Karpas-422 (cell line): Measurements from ENCODE around the gene CCNDBP1. TPM values are rescaled to one million over a fixed set of nuclear protein-coding genes. Genes with fewer than 3 reads are reported as not detected.

Experiments
- DNase-seq: peaks from one replicate; pipeline ENCODE4 v3.0.0-alpha.2; 2015
- H2AFZ ChIP-seq: fragments of 200-600 bp; sonication (generic); 2 replicates; pipeline ENCODE4 v1.6.1; 2014; ENCODE audit warnings: antibody characterized with exemption, low read length, mixed read lengths
- H3K27ac ChIP-seq: fragments of 200-600 bp; sonication (generic); 2 replicates; pipeline ENCODE4 v1.5.1; 2014; ENCODE audit warnings: mild to moderate bottlenecking, low read length, moderate library complexity
- H3K27me3 ChIP-seq: fragments of 200-600 bp; sonication (generic); 2 replicates; pipeline ENCODE4 v1.6.1; 2014; ENCODE audit warnings: low read length, mixed read lengths
- H3K36me3 ChIP-seq: fragments of 200-600 bp; sonication (generic); 2 replicates; pipeline ENCODE4 v1.6.1; 2014; ENCODE audit warnings: low read length, mixed read lengths; ENCODE audit not compliant: insufficient read depth
- H3K4me1 ChIP-seq: fragments of 200-600 bp; sonication (generic); 2 replicates; pipeline ENCODE4 v1.6.1; 2014; ENCODE audit warnings: mild to moderate bottlenecking, low read length, mixed read lengths
- H3K4me2 ChIP-seq: fragments of 200-600 bp; sonication (generic); 2 replicates; pipeline ENCODE4 v1.6.1; 2014; ENCODE audit warnings: low read length, low read depth, mild to moderate bottlenecking; ENCODE audit not compliant: poor library complexity, severe bottlenecking
- H3K4me3 ChIP-seq: fragments of 200-600 bp; sonication (generic); 2 replicates; pipeline ENCODE4 v1.5.1; 2014; ENCODE audit warnings: mild to moderate bottlenecking, antibody characterized with exemption, low read length, mixed read lengths
- H3K79me2 ChIP-seq: fragments of 200-600 bp; sonication (generic); 2 replicates; pipeline ENCODE4 v1.6.1; 2014; ENCODE audit warnings: mild to moderate bottlenecking, low read length, mixed read lengths
- H3K9ac ChIP-seq: fragments of 200-600 bp; sonication (generic); 2 replicates; pipeline ENCODE4 v1.6.0; 2014; ENCODE audit warnings: low read length
- H3K9me2 ChIP-seq: fragments of 200-600 bp; sonication (generic), shearing (Covaris generic); replicated peaks from 2 replicates; pipeline ENCODE4 v1.6.0; 2014; ENCODE audit warnings: mild to moderate bottlenecking, low read length, moderate library complexity; ENCODE audit not compliant: insufficient read depth
- H3K9me3 ChIP-seq: fragments of 300-700, 200-600 bp; sonication (generic); 2 replicates; pipeline ENCODE4 v1.6.1; 2014; ENCODE audit warnings: low read length, mixed read lengths
- H4K20me1 ChIP-seq: fragments of 200-600 bp; sonication (generic); 2 replicates; pipeline ENCODE4 v1.6.1; 2014; ENCODE audit warnings: mild to moderate bottlenecking, antibody characterized with exemption, low read length, low read depth; ENCODE audit not compliant: insufficient read depth
- total RNA-seq: library from RNA; depleted of rRNA; stranded (reverse); fragments of >200 nt; shearing (Covaris generic); gene quantifications from 2 replicates; pipeline ENCODE4 v1.2.3, GENCODE V29; 2014; ENCODE audit warnings: low replicate concordance

Gene CCNDBP1
- total RNA-seq, 1 experiment from 2014 or later: 130 TPM

DNA sequence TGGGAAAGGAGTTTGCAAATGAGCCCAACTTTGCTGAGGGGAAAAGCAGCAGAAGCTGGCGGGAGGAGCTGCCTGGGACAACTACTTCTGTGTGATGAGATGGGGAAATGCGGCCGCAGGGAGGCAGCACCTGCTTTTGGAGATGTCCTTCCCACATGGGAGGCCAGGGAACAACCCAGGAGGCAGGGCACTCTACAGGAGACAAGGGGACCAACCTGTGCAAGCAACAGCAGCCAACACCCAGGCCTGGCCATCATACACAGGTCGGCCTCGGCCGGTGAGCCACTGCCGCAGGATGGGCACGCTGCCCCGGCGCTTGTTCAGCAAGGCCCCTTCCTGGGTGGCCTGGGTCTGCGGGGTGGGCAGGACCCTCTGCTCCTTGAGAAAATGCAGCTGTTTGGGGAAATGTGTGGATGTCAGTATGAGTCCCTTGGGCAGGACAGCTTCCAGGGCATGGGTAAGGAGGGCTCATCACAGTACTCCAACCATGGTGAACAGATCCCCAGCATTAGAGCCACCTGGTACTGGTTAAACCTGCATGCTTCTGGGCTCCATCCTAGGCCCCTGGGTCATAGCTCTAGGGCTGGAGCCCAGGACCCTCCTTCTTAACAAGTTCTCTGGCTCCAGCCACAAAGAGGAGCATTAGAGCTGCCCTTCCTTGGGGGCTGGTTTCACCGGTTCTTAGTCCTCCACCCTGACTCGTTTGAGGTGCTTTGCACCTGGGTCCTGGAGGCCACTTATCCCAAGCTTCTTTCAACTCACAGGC is 24.0 kb downstream of the CCNDBP1 start:
- Histone ChIP-seq H3K27ac (no peak overlapping the region), H3K4me3 (no peak overlapping the region), H3K79me2 (no peaks in the 10 kb centered on the region), H3K9me2 (no peaks in the 10 kb centered on the region), H3K9ac (no peak overlapping the region), H2AFZ (no peak overlapping the region), H3K27me3 (no peaks in the 10 kb centered on the region), H3K9me3 (no peaks in the 10 kb centered on the region), H4K20me1 (no peaks in the 10 kb centered on the region), H3K4me2 (no peak overlapping the region), H3K36me3 (no peaks in the 10 kb centered on the region), H3K4me1 (0 out of 2 replicates have a peak, but pooled peaks cover under 1% of the 10 kb centered on the region)
- DNase-seq: no peak

GRCh38 chr15:43210172-43210745 is 25.1 kb downstream of the CCNDBP1 start:
- Histone ChIP-seq H2AFZ (no peak overlapping the region), H3K9ac (no peak overlapping the region), H3K4me2 (no peak overlapping the region)

GRCh38 chr15:43210807-43211206 is 25.6 kb downstream of the CCNDBP1 start:
- H3K79me2 ChIP-seq: no peaks in the 10 kb centered on the region
- H2AFZ ChIP-seq: no peak overlapping the region
- no peaks in the 10 kb centered on the region for H3K36me3 ChIP-seq
- no peaks in the 10 kb centered on the region for H4K20me1 ChIP-seq
- H3K9ac ChIP-seq: no peak overlapping the region
- H3K27ac ChIP-seq: no peak overlapping the region
- no peaks in the 10 kb centered on the region for H3K9me3 ChIP-seq
- no peaks in the 10 kb centered on the region for H3K27me3 ChIP-seq
- H3K4me1 ChIP-seq: no peaks in the 10 kb centered on the region
- no peak overlapping the region for H3K4me3 ChIP-seq
- no peaks in the 10 kb centered on the region for H3K9me2 ChIP-seq
- no peak overlapping the region for H3K4me2 ChIP-seq
- DNase-seq: no peak

More at GRCh38 chr15:43210172-43210745, 25.1 kb downstream of the CCNDBP1 start:
- Histone ChIP-seq H3K4me3 (no peak overlapping the region), H3K27ac (no peak overlapping the region), H3K4me1 (no peaks in the 10 kb centered on the region), H3K9me2 (no peaks in the 10 kb centered on the region), H4K20me1 (no peaks in the 10 kb centered on the region), H3K79me2 (no peaks in the 10 kb centered on the region), H3K36me3 (no peaks in the 10 kb centered on the region), H3K27me3 (no peaks in the 10 kb centered on the region), H3K9me3 (no peaks in the 10 kb centered on the region)
- DNase-seq: no peak

- Histone ChIP-seq H3K9ac (no peak overlapping the region), H3K27ac (no peak overlapping the region), H3K36me3 (no peaks in the 10 kb centered on the region), H3K4me2 (no peak overlapping the region), H3K4me3 (no peak overlapping the region), H3K9me2 (no peaks in the 10 kb centered on the region), H3K79me2 (no peaks in the 10 kb centered on the region), H3K27me3 (no peaks in the 10 kb centered on the region), H4K20me1 (no peaks in the 10 kb centered on the region), H3K9me3 (no peaks in the 10 kb centered on the region), H3K4me1 (no peaks in the 10 kb centered on the region), H2AFZ (no peak overlapping the region)
- DNase-seq: no peak
Observed at GRCh38 chr15:43211224-43211735, 26.1 kb downstream of the CCNDBP1 start.

- H3K9me2 ChIP-seq: no peaks in the 10 kb centered on the region
- no peak overlapping the region for H3K4me2 ChIP-seq
- H3K27ac ChIP-seq: no peak overlapping the region
- H3K4me3 ChIP-seq: no peak overlapping the region
- DNase-seq: no peak
- H3K9ac ChIP-seq: no peak overlapping the region
- H3K36me3 ChIP-seq: no peaks in the 10 kb centered on the region
- no peaks in the 10 kb centered on the region for H3K4me1 ChIP-seq
- no peaks in the 10 kb centered on the region for H3K9me3 ChIP-seq
- no peak overlapping the region for H2AFZ ChIP-seq
- no peaks in the 10 kb centered on the region for H3K27me3 ChIP-seq
- H3K79me2 ChIP-seq: no peaks in the 10 kb centered on the region
- H4K20me1 ChIP-seq: no peaks in the 10 kb centered on the region
Observed at GRCh38 chr15:43212299-43212698, 27.1 kb downstream of the CCNDBP1 start.

- Histone ChIP-seq H3K36me3 (no peaks in the 10 kb centered on the region), H3K9me2 (no peaks in the 10 kb centered on the region), H3K9me3 (no peaks in the 10 kb centered on the region)
Observed at GRCh38 chr15:43212951-43213350, 27.7 kb downstream of the CCNDBP1 start.

GRCh38 chr15:43213466-43213865 is 28.3 kb downstream of the CCNDBP1 start:
- Histone ChIP-seq H4K20me1 (no peaks in the 10 kb centered on the region), H3K36me3 (no peaks in the 10 kb centered on the region), H3K9me2 (no peaks in the 10 kb centered on the region), H3K79me2 (no peaks in the 10 kb centered on the region), H3K27me3 (no peaks in the 10 kb centered on the region), H3K27ac (no peak overlapping the region), H3K4me1 (no peaks in the 10 kb centered on the region), H2AFZ (no peak overlapping the region), H3K9me3 (no peaks in the 10 kb centered on the region), H3K4me2 (no peak overlapping the region), H3K4me3 (no peak overlapping the region), H3K9ac (no peak overlapping the region)
- DNase-seq: no peak

More at GRCh38 chr15:43212951-43213350, 27.7 kb downstream of the CCNDBP1 start:
- Histone ChIP-seq H4K20me1 (no peaks in the 10 kb centered on the region), H3K9ac (no peak overlapping the region), H2AFZ (no peak overlapping the region), H3K27me3 (no peaks in the 10 kb centered on the region), H3K4me3 (no peak overlapping the region), H3K4me1 (no peaks in the 10 kb centered on the region), H3K27ac (no peak overlapping the region), H3K79me2 (no peaks in the 10 kb centered on the region), H3K4me2 (no peak overlapping the region)
- DNase-seq: no peak

GRCh38 chr15:43214169-43214568 is 29.0 kb downstream of the CCNDBP1 start:
- no peaks in the 10 kb centered on the region for H3K9me3 ChIP-seq
- H3K9ac ChIP-seq: no peak overlapping the region
- no peaks in the 10 kb centered on the region for H3K79me2 ChIP-seq
- H3K9me2 ChIP-seq: no peaks in the 10 kb centered on the region
- H3K4me1 ChIP-seq: peaks cover 4% of the 10 kb centered on the region
- H3K27me3 ChIP-seq: no peaks in the 10 kb centered on the region
- H2AFZ ChIP-seq: no peak overlapping the region
- H3K36me3 ChIP-seq: no peaks in the 10 kb centered on the region
- no peak overlapping the region for H3K4me3 ChIP-seq
- no peaks in the 10 kb centered on the region for H4K20me1 ChIP-seq
- DNase-seq: peak; percentile 35
- no peak overlapping the region for H3K4me2 ChIP-seq
- H3K27ac ChIP-seq: no peak overlapping the region
